Stimulated activated CD4-positive, alpha-beta T cell treated with anti-CD3 and anti-CD28 coated beads, Interleukin-12 subunit alpha, Interleukin-12 subunit beta, amount 100 ng/mL, for 4 hours (primary cell): ENCODE data around the gene GPR157.
"Not testable (repeated sequence)": the region's sequence is repeated elsewhere in the genome, so short reads cannot be mapped to it uniquely, and the experiment has no call there.

Source experiments
- DNase-seq: peaks from one replicate; pipeline ENCODE4 v3.0.0-alpha.2; 2020

Gene GPR157

DNA sequence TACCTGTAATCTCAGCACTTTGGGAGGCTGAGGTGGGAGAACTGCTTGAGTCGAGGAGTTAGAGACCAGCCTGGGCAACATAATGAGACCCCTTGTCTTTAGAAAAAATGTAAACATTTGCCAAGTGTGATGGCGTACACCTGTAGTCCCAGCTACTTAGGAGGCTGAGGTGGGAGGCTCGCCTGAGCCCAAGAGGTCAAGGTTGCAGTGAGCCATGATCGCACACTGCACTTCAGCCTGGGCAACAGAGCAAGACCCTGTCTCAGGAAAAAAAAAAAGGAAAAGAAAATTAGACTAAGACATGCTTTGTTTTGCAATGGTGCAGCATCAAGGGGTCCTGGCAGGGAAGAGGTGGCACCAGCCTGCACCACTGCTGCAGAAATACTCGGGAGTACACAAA lies 16.8 kb upstream of the GPR157 start:
- DNase-seq = no peak

DNA sequence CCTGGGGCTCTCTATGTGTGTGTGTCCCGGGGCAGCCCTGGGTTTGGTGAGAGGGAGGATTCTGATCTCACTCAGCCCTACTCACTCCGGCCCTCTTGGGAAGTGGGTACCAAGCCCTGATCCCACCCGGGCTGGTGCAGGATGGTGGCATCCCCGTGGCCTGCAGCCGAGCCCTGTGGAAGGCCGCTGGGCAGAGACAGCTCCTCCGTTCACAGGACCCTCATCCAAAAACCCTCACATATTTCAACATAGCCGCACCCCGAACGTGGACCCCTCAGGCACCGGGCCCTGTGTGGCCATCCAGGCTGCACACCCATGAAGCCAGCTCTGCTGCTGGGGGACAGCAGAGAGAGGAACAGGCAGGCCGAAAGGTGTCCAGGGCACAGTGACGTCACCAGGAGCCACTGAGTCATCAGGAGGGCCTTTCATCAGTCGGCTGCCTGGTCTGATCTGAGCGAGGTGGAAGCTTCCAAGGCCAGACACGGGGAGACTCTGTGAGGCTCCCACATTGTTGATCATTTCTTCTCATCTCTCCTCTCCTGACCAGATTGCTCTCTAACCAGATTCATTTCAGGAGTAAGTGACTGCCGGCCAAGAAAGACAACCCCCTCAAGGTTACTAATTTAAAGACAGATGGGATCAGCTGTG lies 16.2 kb upstream of the GPR157 start:
- DNase-seq = no peak

DNA sequence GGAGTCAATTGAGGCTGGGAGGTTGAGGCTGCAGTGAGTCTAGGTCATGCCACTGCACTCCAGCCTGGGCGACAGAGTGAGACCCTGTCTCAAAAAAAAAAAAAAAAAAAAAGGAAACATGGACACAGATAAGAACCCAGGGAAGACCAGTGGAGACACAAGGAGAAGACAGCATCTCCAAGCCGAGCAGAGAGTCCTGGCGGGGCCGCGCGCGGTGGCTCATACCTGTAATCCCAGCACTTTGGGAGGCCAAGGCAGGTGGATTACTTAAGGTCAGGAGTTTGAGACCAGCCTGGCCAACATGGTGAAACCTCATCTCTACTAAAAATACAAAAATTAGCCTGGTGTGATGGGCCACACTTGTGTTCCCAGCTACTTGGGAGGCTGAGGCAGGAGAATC lies 15.6 kb upstream of the GPR157 start:
- not testable (repeated sequence) for DNase-seq

DNA sequence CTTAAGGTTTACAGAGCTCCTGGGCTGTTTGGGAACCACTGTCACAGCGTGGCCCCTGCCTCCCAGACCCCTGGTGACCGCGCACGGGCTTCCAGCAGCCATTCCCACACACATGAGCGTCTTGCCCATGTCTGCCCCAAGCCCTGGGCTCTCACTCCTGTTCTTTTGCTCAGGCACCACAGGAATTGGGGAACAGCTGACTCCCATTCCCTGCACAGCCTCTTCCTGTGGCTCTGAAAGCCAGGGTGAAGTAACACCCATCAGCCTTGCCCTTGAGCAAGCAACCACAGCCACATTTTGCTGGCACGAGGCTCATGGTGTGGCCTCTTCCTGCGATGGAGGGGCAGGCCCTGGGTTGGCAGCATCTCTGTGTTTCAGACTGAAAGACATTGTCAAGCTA lies 14.3 kb upstream of the GPR157 start:
- DNase-seq = no peak

- DNase-seq = no peak
Measured at GRCh38 chr1:9139930-9140329, 11.0 kb upstream of the GPR157 start.

- no peak for DNase-seq
Measured at GRCh38 chr1:9136932-9137331, 8.0 kb upstream of the GPR157 start.

GRCh38 chr1:9135073-9135836 lies 6.4 kb upstream of the GPR157 start:
- DNase-seq = no peak

DNA sequence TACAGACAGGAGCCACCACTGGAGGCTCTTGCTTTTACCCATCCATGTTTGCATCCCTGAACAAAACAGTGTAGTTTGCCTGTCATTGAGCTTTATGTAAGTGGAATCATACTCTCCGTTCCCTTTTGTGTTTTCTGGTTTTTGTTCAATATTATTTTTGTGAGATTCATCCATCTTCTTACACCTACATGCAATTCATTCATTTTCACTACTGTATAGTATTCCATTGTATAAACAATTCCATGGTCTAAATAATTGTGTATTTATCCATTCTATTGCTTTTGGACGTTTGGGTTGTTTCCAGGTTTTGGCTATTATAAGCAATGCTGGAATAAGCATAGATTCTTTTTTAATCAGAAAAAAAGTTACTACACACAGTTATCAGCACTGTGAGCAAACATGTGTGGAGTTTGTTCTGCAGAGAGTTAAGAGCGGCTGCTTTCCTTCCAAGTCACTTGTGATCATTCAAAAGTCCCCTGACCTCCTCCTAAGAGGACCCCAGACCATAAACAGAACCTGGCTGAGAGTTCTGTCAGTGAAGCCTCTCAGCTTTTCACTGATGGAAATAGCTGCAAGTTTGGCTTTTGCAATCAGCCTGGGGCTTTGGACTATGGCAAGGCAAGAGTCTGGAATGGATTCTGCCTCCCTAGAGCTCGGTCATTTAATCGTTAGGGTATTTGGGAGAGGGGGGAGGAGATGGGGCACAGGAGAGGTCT lies 5.1 kb upstream of the GPR157 start:
- DNase-seq = no peak

GRCh38 chr1:9129266-9130041 lies 552 bp upstream of the GPR157 start:
- DNase-seq = peak; percentile 79

DNA sequence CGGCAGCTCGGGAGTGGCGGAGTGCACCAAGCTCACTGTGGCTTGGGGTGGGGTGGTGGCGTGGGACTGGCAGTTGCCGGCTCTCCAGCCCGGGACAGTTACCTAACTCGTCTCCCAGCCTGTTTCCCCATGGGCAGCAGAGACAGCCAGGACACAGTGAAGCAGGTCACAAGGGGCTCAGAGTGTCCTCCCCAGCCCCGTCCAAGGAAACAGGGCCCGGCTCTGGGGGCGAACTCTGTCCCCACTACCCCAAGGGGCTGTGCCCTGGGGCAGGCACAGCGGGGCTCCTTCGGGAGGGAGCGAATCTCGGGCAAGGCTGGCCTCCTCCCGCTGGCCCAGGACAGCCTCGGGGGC lies 759 bp downstream of the GPR157 start:
- DNase-seq = peak; percentile 8

DNA sequence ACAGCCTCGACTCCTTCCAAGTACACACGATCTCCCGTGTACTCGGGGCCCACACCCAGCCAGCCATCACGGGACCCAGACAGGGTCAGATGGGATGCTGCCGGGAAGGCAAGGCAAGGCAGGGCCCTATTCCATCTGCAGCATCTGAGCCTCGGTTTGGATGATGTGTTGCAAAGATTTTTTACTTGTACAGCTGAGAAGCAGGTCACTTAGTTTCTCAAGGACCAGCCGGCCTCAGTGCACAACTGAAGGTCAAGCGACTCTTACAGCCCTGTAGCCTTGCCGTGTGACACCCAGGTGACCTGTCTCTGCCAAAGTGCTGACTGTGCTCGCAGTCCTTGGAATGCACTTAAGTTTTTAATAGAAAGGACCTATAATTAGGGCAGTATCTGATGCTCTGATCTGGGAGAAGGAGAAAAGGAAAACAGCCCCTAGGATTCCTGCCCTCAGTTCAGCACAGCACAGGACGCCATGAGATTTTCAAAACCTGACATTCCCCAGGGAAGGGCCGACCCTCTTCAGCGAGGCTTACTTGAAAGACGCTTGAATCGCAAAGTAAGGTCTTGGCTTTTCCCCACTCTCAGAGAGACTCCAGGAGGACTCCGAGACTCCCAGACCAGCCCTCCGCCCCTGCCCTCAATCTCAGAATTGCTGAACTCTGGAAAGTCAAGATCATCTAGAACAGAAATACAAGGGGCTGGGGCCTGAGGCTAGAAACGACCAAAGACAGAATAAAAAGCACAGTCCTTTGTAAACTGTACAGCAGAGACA lies 1.3 kb downstream of the GPR157 start:
- no peak for DNase-seq

DNA sequence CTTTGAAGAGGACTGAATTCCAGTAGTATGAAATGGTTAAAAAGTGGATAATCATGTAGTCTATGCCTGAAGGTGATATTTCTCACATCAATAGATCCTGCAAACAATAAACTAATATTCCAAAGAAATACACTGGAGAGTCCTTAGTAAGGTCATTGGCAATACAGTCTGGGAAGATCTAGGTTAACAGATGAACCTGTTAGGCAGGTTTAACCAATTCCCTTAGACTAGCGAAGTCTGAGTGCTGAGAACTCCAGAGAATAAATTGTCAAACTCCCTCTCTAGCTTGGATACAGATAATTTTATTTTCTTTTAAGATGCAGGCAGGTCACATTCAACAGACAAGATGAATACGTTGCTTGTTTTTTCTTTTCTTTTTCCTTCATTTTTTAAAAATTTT lies 2.4 kb downstream of the GPR157 start:
- no peak for DNase-seq

GRCh38 chr1:9125847-9126246 lies 3.1 kb downstream of the GPR157 start:
- not testable (repeated sequence) for DNase-seq

GRCh38 chr1:9125325-9125724 lies 3.6 kb downstream of the GPR157 start:
- DNase-seq = no peak

DNA sequence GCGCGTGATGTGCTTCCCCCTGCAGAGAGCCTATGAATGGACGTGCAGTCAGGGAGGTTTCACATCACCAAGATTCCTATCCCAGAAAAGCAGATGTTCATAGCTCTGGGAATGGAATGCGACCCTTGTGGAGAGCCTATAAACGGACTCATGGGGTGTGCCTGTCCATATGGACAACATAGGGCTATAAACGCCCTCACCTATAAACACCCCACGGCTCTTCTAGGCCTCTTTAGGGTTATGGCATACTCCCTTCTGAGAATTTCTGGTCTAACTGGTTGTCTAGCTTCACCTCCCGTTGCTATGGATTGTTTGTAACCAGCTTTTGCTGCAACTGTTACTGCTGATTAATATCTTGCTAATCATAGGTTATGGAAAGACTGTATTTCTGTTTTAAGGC lies 4.5 kb downstream of the GPR157 start:
- not testable (repeated sequence) for DNase-seq

GRCh38 chr1:9123665-9124064 lies 5.2 kb downstream of the GPR157 start:
- not testable (repeated sequence) for DNase-seq

DNA sequence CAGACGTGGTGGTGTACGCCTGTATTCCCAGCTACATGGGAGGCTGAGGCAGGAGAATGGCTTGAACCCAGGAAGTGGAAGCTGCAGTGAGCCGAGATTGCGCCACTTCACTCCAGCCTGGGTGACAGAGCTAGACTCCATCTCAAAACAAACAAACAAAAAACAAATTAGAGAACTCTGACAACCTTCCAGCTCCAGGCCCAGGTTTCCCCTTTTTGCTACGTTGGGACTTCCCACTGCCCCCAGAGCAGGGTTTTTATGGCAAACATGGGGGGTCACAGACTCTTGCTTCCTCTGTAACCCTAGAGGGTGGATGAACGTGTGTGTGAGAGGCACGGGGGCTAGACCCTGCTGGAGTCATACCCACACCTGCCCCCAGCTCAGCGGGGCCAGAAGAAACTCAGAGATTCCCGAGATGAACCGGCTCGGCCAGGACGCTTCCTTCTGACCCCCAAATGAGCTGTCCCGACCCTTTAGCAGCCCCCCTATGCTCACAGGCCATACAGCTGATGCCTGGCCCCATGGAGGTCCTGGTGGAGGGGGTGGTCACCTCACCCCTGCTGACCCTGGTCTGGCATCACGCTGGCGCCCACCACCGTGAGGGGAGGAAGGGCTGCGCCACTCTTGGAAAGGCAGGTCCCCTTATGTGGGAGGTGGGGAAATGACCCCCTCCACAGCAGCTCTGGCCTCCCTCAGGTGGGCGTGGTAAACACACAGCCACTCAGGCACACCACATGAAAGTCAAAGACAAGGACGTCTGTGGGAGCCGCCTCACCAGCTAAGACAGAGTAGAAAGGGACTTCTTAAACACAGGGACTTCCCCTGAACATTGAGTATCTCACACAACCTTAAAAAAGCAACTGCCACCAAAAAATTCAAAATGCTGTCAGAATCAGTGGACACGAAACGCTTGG lies 7.1 kb downstream of the GPR157 start:
- DNase-seq = peak; percentile 20

- no peak for DNase-seq
Measured at GRCh38 chr1:9120312-9120958, 8.5 kb downstream of the GPR157 start.

DNA sequence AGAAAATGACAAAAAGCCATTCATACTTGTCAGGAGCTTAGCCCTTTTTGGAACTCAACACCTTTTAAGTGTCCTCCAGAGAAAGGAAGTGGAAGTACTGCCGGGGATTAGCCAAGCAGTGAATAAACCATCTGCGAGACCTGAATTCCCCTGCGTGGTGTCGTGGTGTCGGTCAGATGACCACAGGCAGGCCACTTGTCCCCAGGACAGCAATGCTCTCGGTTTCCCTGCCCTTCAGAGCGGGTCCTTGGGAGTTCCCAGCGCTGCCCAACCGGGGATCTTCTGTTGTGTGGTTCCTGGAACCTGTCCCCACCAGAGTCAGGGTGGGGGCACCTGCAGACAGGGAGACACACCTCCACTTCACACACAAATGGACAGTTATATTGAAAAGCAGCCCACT lies 9.2 kb downstream of the GPR157 start:
- DNase-seq = no peak

GRCh38 chr1:9118186-9118585 lies 10.7 kb downstream of the GPR157 start:
- DNase-seq = no peak
